GM12878 (cell line): ENCODE data around the gene SIGLECL1. TPM values are rescaled to one million over a fixed set of nuclear protein-coding genes. Genes with fewer than 3 reads are reported as not detected.

Experiments
- ATAC-seq: fragments of 200-7000 bp; cut with Tn5 transposase; 3 replicates; pipeline ENCODE4 v1.9.1; 2020; ENCODE audit warnings: mild to moderate bottlenecking, moderate library complexity
- BruUV-seq: library from RNA; stranded (reverse); fragments of 400-500 nt; replicated peaks from 2 replicates; lab custom pipeline; 2021; lab: Mats Ljungman, UMichigan
- CTCF ChIA-PET: fragments of 300-600 bp; sonication (Branson Sonifier 250); formaldehyde crosslinking; extraction: SDS; loops from one replicate; lab custom pipeline; 2021; ENCODE audit warnings: inconsistent platforms; lab: Yijun Ruan, JAX
- POLR2A ChIA-PET: fragments of 350-600 bp; formaldehyde crosslinking; extraction: SDS; loops from one replicate; lab custom pipeline; 2021; ENCODE audit warnings: inconsistent platforms; lab: Charles Lee
- RAD21 ChIA-PET: fragments of 300-600 bp; sonication (Branson Sonifier 250); formaldehyde crosslinking; loops from one replicate; lab custom pipeline; 2023; ENCODE audit warnings: antibody characterized with exemption; ENCODE audit not compliant: unreplicated experiment; lab: Charles Lee
- SMC1A ChIA-PET: fragments of 300-600 bp; sonication (Branson Sonifier 250); formaldehyde crosslinking; loops from one replicate; lab custom pipeline; 2023; ENCODE audit not compliant: unreplicated experiment, uncharacterized antibody; lab: Charles Lee
- DNase-seq: peaks from one replicate; pipeline ENCODE4 v3.0.0-alpha.2; 2011; ENCODE audit warnings: low read depth, low spot score
- FAIRE-seq: peaks from 3 replicates; lab custom pipeline; 2011; peaks lifted over from hg19 to GRCh38; lab: Jason Lieb, UNC
- H2AFZ ChIP-seq: 2 replicates; pipeline ENCODE4 v1.6.0; 2011; ENCODE audit warnings: low read depth, low read length, control low read depth; ENCODE audit not compliant: control insufficient read depth
- H3K27ac ChIP-seq: 2 replicates; pipeline ENCODE4 v1.5.1; 2011; ENCODE audit warnings: control low read depth; ENCODE audit not compliant: control insufficient read depth, insufficient read depth
- H3K27me3 ChIP-seq, 2 experiments: replicated peaks in 1 of 2; 2 replicates each; pipeline versions ENCODE4 v1.6.0 to v1.6.1; 2011; ENCODE audit warnings: low read length in 1 of 2; ENCODE audit not compliant: control insufficient read depth in 2 of 2, insufficient read depth in 2 of 2
- H3K36me3 ChIP-seq, 2 experiments: 2 replicates each; pipeline ENCODE4 v1.5.1; 2011; ENCODE audit warnings: low read length in 1 of 2; ENCODE audit not compliant: control insufficient read depth in 2 of 2, insufficient read depth in 2 of 2
- H3K4me1 ChIP-seq: 2 replicates; pipeline ENCODE4 v1.6.1; 2011; ENCODE audit warnings: mild to moderate bottlenecking, low read length, moderate library complexity, mixed read lengths; ENCODE audit not compliant: control insufficient read depth, insufficient read depth
- H3K4me2 ChIP-seq: 2 replicates; pipeline ENCODE4 v1.6.0; 2011; ENCODE audit warnings: control low read depth; ENCODE audit not compliant: control insufficient read depth, insufficient read depth
- H3K4me3 ChIP-seq: fragments of 200-600 bp; sonication (generic); 2 replicates; pipeline ENCODE4 v1.5.1; 2016
- H3K79me2 ChIP-seq: 2 replicates; pipeline ENCODE4 v1.6.0; 2011; ENCODE audit warnings: low read length; ENCODE audit not compliant: control insufficient read depth, insufficient read depth
- H3K9ac ChIP-seq: 2 replicates; pipeline ENCODE4 v1.8.0; 2011; ENCODE audit warnings: low read length, control low read depth, mixed read lengths; ENCODE audit not compliant: control insufficient read depth, insufficient read depth
- H3K9me3 ChIP-seq: replicated peaks from 3 replicates; pipeline ENCODE4 v1.5.1; 2011; ENCODE audit warnings: mild to moderate bottlenecking, low read length; ENCODE audit not compliant: control insufficient read depth, insufficient read depth
- H4K20me1 ChIP-seq: 2 replicates; pipeline ENCODE4 v1.6.0; 2011; ENCODE audit not compliant: control insufficient read depth, insufficient read depth
- ATF7 ChIP-seq: fragments of 450-650 bp; IDR thresholded peaks from 2 replicates; pipeline ENCODE4 v1.6.1; 2016; ENCODE audit warnings: low read depth, mild to moderate bottlenecking
- HCFC1 ChIP-seq: fragments of 150-350 bp; IDR thresholded peaks from 2 replicates; pipeline ENCODE4 v1.6.1; 2014; ENCODE audit warnings: low read length
- MEF2B ChIP-seq: fragments of 450-650 bp; IDR thresholded peaks from 2 replicates; pipeline ENCODE4 v1.6.1; 2018; ENCODE audit warnings: mild to moderate bottlenecking, moderate library complexity; ENCODE audit not compliant: partially characterized antibody, poor library complexity, severe bottlenecking
- MLLT1 ChIP-seq: fragments of 450-650 bp; IDR thresholded peaks from 2 replicates; pipeline ENCODE4 v1.6.1; 2016; ENCODE audit warnings: mild to moderate bottlenecking
- NRF1 ChIP-seq: conservative IDR thresholded peaks from 2 replicates; pipeline ENCODE4 v1.6.1; 2011; ENCODE audit warnings: mild to moderate bottlenecking, low read depth, low read length, improper control_type of control experiment
- SIN3A ChIP-seq: IDR thresholded peaks from 2 replicates; pipeline ENCODE4 v1.6.1; 2012; ENCODE audit warnings: low read depth, low read length, improper control_type of control experiment
- SP1 ChIP-seq: IDR thresholded peaks from one replicate; pipeline ENCODE4 v1.6.1; 2011; ENCODE audit warnings: low read depth, low read length
- SUZ12 ChIP-seq: fragments of 200-600 bp; sonication (generic); IDR thresholded peaks from one replicate; pipeline ENCODE4 v1.6.1; 2018; ENCODE audit warnings: antibody characterized with exemption, mild to moderate bottlenecking; ENCODE audit not compliant: unreplicated experiment
- TCF12 ChIP-seq: IDR thresholded peaks from 2 replicates; pipeline ENCODE4 v1.6.1; 2011; ENCODE audit warnings: low read depth, mild to moderate bottlenecking, low read length
- WGBS: methylation state at CpG from one replicate; pipeline ENCODE4 v1.1.6; 2016; ENCODE audit warnings: low lambda C conversion rate; ENCODE audit not compliant: insufficient replicate concordance, insufficient coverage; ENCODE audit errors: missing lambda C conversion rate; 5-methylcytosine and 5-hydroxymethylcytosine counted together
- in situ Hi-C: fragments of 300-500 bp; cut with MboI; formaldehyde crosslinking; loops from 9 replicates; pipeline ENCODE4 v1.14.3; 2018; ENCODE audit warnings: mixed read lengths
- intact Hi-C: fragments of 100-400 bp; cut with micrococcal nuclease; formaldehyde crosslinking; loops from one replicate; pipeline ENCODE4 v1.14.2; 2022; ENCODE audit not compliant: unreplicated experiment
- polyA plus RNA-seq, 11 experiments: library from polyadenylated mRNA; depleted of rRNA in 4 of 11; unstranded in 6 of 11; stranded (reverse) in 5 of 11; fragments of >200 nt; fragmentation: Nextera tagmentation in 4 of 11; fragmentation: Illumina TruSeq in 1 of 11; extraction: Ambion mirVana in 4 of 11; extraction: Trizol in 1 of 11; gene quantifications; 1 replicate in 1 of 11; 2 replicates in 10 of 11; pipeline versions ENCODE4 v1.2.1 to v1.2.3, GENCODE V29; 2011 to 2016; ENCODE audit warnings: inconsistent platforms in 2 of 11, missing spikeins in 2 of 11, low read depth in 1 of 11
- total RNA-seq, 4 experiments: library from RNA; depleted of rRNA in 3 of 4; stranded (reverse); fragments of >200 nt in 3 of 4; fragmentation: Illumina TruSeq in 1 of 4; extraction: Trizol in 1 of 4; gene quantifications; 2 replicates each; pipeline versions ENCODE4 v1.2.1 to v1.2.3, GENCODE V29; 2013 to 2021

SIGLECL1 gene
- total and polyA plus RNA-seq, 10 of the 15 experiments (the other 5 are each of a cell fraction or from before 2014, with no cell fraction given): not detected

GRCh38 chr19:51294977-51295375 is 44.1 kb downstream of the SIGLECL1 start:
- no peak for ATAC-seq
- no peak overlapping the region for H3K4me2 ChIP-seq
- H3K79me2 ChIP-seq: no peaks in the 10 kb centered on the region
- in situ Hi-C loops: no loop called here
- no peaks in the 10 kb centered on the region for H3K9me3 ChIP-seq
- ChIA-PET CTCF (no interaction called here), POLR2A (no interaction called here)
- no peak for DNase-seq
- no peak overlapping the region for H3K4me3 ChIP-seq
- H3K36me3 ChIP-seq: no peaks in the 10 kb centered on the region
- no peak overlapping the region for H3K9ac ChIP-seq
- intact Hi-C loops: no loop called here
- TF ChIP-seq NRF1 (no peak), SUZ12 (no peak), SIN3A (no peak), ATF7 (no peak), MLLT1 (no peak), TCF12 (no peak), MEF2B (no peak), HCFC1 (no peak), SP1 (no peak)
- TF ChIP-seq, all 136 proteins: peak for 0
- 35% methylated on average over 12 of the region's 12 CpGs for WGBS
- no peak overlapping the region for H2AFZ ChIP-seq
- H3K27me3 ChIP-seq: peaks cover 0 to 2% of the 10 kb centered on the region in 2 experiments; a peak in 1 of 4 replicates
- RAD21 ChIA-PET: no interaction called here
- H3K4me1 ChIP-seq: no peaks in the 10 kb centered on the region
- BruUV-seq: no TSS peak
- H3K27ac ChIP-seq: no peak overlapping the region
- no peaks in the 10 kb centered on the region for H4K20me1 ChIP-seq
- SMC1A ChIA-PET: no interaction called here
- FAIRE-seq: no peak
